Stimulated activated effector memory CD8-positive, alpha-beta T cell treated with anti-CD3 and anti-CD28 coated beads, Interleukin-12 subunit alpha, Interleukin-12 subunit beta, amount 100 ng/mL, for 72 hours (primary cell): Measurements from ENCODE around the gene DGKB.

Source experiments
- ATAC-seq: fragments of 150-1000 bp; cut with Tn5 transposase; 2 replicates; pipeline ENCODE4 v1.10.0; 2021
- DNase-seq, 2 donors: peaks; one replicate each; pipeline ENCODE4 v3.0.0; 2021 to 2022; ENCODE audit warnings: low spot score in 2 of 2
- H3K27ac Mint-ChIP-seq: one replicate; pipeline ENCODE4 v1.8.0; 2022; ENCODE audit warnings: mild to moderate bottlenecking, mixed read lengths
- H3K36me3 Mint-ChIP-seq: one replicate; pipeline ENCODE4 v1.8.0; 2022; ENCODE audit warnings: mild to moderate bottlenecking, mixed read lengths
- H3K4me1 Mint-ChIP-seq: one replicate; pipeline ENCODE4 v1.8.0; 2022; ENCODE audit warnings: mixed read lengths
- H3K4me3 Mint-ChIP-seq: one replicate; pipeline ENCODE4 v1.8.0; 2022; ENCODE audit warnings: mild to moderate bottlenecking, mixed read lengths
- H3K9me3 Mint-ChIP-seq: one replicate; pipeline ENCODE4 v1.8.0; 2022; ENCODE audit warnings: mixed read lengths

Gene DGKB

DNA sequence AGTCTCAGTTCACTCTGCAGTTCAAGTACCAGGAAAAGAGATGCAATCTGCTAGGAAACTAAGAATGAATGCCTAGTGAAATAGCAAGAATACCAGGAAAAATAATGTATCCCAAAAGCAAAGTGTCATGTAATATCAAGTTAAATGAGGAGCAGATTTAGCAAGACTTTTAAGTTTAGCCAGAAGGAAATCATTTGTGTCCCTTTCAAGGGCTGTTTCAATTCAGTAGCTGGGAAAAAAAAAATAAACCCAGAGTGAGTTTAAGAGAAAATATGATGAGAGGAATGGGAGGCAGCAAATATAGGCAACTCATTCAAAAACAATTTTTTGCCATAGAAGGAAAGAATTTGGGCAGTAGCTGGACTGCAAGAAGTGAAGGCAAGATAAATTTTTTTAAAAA, 135.8 kb downstream of the DGKB start:
- Mint-ChIP-seq H3K4me1 (no peaks in the 10 kb centered on the region), H3K9me3 (no peaks in the 10 kb centered on the region), H3K4me3 (no peak overlapping the region), H3K27ac (no peak overlapping the region), H3K36me3 (no peaks in the 10 kb centered on the region)
- ATAC-seq (no peak), DNase-seq (no peak)

DNA sequence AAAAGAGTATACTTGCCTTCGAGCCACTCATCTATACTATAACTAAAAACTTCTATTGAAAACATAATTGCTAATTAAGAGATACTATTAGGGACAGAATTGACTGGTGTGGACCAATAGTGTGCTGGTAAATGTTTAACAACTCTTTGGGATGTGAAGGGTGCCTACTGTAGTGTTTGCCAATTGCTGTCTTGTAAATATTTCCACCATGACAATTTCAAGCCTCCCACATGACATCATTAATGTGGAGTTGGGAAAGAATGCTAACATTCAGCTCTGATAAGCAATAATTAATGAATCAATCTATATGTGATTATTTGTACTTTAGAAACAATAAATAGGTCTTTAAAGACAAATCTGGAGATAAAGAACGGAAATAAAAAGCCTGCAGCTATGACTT, 136.8 kb downstream of the DGKB start:
- Mint-ChIP-seq H3K4me1 (no peaks in the 10 kb centered on the region), H3K27ac (no peak overlapping the region), H3K36me3 (no peaks in the 10 kb centered on the region), H3K9me3 (no peaks in the 10 kb centered on the region), H3K4me3 (no peak overlapping the region)
- ATAC-seq: no peak
- DNase-seq: no peak

DNA sequence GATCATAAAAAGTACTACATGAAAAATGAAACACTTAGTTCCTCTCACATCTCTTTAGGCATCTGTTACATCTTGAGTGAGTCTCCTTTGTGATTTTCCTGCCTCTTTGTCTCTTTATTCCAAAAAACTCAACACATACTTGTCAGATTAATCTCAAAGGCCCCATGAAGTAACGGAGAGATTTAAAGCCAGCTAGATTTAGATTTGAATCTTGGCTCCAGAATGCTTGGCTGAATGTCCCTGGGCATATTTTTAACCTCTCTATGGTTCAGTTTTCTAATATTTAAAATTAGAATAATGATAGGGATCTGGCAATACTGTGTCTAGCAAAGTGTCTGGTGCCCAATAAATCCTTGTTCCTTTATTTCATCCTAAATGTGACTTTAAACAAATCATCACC, 140.0 kb downstream of the DGKB start:
- DNase-seq (no peak), ATAC-seq (no peak)
- Mint-ChIP-seq H3K36me3 (no peaks in the 10 kb centered on the region), H3K27ac (no peak overlapping the region), H3K4me1 (no peaks in the 10 kb centered on the region), H3K9me3 (no peaks in the 10 kb centered on the region), H3K4me3 (no peak overlapping the region)

DNA sequence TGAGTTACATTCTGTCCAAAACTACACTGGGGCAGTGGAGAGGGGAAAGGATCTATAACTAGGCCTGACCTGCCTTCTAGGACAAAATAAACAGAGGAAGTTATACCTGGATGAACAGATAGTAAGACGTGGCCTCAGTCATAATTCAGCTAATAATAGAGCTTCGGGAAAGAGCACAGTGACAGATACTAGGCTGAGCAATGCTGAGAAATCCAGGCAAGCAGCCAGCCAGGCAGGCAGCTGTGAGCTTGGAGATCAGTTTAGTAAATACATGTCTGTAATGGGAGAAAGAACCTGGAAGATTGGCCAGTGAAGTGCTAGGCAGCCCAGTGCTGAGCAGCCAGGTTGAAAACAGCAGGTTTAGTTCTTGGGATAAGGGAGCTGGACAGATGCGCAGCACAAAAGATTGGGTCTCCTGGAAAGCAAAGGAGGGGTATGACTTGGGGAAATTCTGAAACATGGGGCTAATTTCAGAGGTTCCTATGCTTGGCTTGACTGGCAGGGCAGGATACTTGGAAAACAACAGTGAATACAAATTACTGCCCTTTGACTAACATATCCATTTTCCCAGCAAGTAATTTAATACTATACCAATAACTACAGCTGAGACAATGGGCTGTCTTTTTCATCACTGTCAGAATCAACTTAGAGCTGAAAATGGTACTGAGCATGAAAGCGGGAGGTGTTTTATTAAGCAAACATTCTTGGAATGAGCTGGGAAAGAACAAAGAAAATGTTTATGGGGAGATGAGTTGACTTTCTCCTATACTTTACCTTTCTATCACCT, 140.8 kb downstream of the DGKB start:
- ATAC-seq (peak; percentile 36), DNase-seq (no peak)
- no peaks in the 10 kb centered on the region for H3K9me3 Mint-ChIP-seq
- H3K4me1 Mint-ChIP-seq: no peaks in the 10 kb centered on the region
- no peak overlapping the region for H3K4me3 Mint-ChIP-seq
- H3K36me3 Mint-ChIP-seq: no peaks in the 10 kb centered on the region
- no peak overlapping the region for H3K27ac Mint-ChIP-seq

DNA sequence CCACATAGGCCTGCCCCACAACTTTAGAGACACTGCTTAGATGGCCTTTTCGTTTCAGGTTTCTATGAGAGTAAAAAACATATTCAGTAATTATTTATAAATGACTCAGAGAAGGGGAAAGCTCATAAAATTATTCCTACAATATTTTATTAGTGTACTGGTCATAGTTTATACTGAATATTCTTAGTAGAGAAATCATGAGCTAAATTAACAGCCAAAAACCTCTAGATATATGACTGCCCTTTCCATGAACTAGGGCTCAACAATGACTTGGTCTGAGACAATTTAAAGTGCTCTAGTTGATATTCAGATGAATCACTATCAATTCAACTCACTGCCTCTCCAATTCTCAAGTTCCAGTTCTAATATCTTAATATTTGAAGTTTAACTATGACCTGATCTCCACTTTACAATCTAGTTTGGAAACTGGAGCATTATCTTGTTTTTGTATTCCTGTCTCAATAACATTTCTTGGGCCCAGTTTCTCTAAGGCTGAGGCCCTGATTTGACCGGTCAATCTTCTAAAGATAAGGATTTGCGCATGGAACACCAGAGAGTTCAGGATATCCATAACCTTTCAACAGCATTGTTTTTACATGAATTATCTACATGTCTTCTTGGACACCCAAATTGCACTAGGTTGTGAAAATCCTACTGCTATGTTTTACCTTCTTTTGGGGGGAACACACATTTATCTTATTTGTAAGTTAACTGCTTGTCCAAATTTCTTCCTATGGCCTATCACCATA, 141.6 kb downstream of the DGKB start:
- Mint-ChIP-seq H3K4me3 (no peak overlapping the region), H3K4me1 (no peaks in the 10 kb centered on the region), H3K27ac (no peak overlapping the region), H3K9me3 (no peaks in the 10 kb centered on the region), H3K36me3 (no peaks in the 10 kb centered on the region)
- DNase-seq: no peak
- no peak for ATAC-seq

DNA sequence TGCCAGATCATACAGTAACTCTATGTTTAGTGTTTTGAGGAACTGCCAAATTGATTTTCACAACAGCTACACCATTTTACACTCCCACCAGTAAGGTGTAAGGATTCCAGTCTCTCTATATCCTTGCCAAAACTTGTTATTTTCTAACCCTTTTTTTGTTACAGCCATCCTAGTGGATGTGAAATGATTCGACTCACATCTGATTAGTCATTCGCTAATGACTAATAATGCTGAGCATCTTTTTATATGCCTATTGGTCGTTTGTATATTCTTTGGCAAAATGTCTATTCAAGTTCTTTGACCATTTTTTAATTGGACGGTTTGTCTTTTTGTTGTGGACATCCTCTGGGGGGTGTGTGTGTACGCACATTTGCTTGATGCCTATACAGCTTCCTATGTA, 142.8 kb downstream of the DGKB start:
- no peak overlapping the region for H3K27ac Mint-ChIP-seq
- DNase-seq (no peak), ATAC-seq (no peak)
- no peaks in the 10 kb centered on the region for H3K9me3 Mint-ChIP-seq
- no peaks in the 10 kb centered on the region for H3K4me1 Mint-ChIP-seq
- H3K36me3 Mint-ChIP-seq: no peaks in the 10 kb centered on the region
- H3K4me3 Mint-ChIP-seq: no peak overlapping the region

DNA sequence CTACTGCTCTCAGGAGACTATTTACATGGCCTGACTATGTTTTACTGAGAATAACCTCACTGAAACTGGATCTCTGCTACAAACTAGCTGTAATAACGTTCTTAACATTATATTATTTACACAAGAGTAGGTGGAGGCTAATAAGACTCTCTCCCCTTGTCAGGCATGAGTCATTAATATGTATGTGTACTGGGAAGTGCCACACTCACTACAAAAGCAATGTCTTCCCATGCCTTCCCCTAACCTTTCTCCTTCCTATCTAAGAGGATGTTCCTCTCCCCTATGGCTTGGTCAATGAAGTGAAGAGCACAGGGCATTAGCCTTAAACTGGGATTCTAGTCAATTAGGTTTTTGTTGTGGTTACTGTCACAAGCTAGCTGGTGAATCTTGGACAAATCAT, 147.9 kb downstream of the DGKB start:
- DNase-seq (no peak), ATAC-seq (no peak)
- no peaks in the 10 kb centered on the region for H3K9me3 Mint-ChIP-seq
- H3K4me1 Mint-ChIP-seq: no peaks in the 10 kb centered on the region
- H3K4me3 Mint-ChIP-seq: no peak overlapping the region
- no peaks in the 10 kb centered on the region for H3K36me3 Mint-ChIP-seq
- no peak overlapping the region for H3K27ac Mint-ChIP-seq

DNA sequence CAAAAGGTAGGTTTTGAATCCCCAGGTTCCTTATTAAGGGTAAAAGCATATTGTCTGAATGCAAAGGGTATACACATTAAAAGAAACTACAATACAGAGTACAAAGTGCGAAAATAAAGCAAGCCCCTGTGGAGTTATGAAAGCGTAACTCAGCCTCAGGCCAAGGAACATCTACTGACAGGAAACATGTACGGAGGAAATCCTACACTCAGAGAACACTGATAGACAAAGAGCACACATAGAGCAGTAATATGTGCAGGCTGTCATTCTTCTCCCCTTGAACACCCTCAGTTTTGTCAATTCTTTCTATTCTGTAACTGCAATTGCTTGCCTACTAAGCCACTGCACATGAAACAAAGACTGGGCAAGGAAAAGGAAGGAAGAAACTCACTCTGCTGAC, 150.2 kb downstream of the DGKB start:
- H3K4me3 Mint-ChIP-seq: no peak overlapping the region
- H3K36me3 Mint-ChIP-seq: no peaks in the 10 kb centered on the region
- H3K27ac Mint-ChIP-seq: no peak overlapping the region
- DNase-seq: no peak
- no peaks in the 10 kb centered on the region for H3K9me3 Mint-ChIP-seq
- H3K4me1 Mint-ChIP-seq: no peaks in the 10 kb centered on the region
- ATAC-seq: no peak

DNA sequence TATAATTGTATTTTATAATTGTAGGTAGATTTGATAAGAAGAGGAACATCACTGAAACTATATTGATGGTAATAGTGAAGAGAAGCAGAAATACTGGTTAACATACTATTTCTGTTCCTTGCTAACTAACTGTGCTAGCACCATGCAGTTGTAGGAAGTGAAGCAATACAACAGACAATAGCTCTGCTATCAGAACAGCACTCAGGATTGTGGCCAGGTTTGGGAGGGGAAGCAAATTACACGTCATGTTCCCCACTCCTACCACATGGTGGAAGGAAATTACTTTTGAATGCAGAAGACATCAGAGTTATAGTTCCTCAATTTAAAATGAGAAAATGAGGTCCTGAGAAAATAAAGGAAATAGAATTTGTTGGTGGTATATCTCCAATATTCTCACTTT, 151.1 kb downstream of the DGKB start:
- Mint-ChIP-seq H3K4me1 (no peaks in the 10 kb centered on the region), H3K9me3 (no peaks in the 10 kb centered on the region), H3K27ac (no peak overlapping the region), H3K4me3 (no peak overlapping the region), H3K36me3 (no peaks in the 10 kb centered on the region)
- DNase-seq (no peak), ATAC-seq (no peak)

DNA sequence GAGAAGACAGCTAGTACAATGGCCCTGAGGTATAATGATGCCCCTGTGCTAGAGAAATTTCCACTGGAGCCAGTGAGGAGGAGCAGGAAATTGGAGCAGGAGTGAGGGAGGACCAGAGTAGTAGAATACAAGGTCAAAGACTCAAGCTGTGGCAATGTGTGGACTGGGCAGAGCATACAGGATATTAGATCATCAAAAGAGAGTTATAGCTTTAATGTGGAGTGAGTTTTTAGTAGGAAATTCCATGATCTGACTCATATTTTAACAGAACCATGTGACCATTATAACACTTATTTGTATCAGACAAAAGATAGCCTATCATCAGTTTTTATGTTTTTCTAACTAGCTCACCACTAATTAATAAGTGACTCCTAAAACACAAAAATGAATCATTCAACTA, 154.1 kb downstream of the DGKB start:
- H3K4me3 Mint-ChIP-seq: no peak overlapping the region

DNA sequence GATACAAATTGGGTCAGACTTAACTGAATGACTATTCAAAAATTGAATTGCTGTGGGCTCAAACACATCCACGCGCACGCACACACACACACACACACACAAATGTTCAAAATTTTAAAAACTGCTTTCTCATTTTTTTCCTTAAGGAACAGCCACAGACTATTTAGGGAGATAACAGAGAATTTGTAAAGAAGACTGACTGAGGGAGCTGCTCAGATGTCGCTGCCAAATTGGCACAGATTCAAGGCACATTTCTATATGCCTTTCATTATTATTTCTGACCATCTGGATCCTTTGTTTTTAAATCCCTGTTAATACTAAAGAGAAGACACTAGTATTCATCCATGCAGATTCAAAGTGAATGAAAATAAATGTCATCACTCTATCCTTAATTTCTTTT, 154.8 kb downstream of the DGKB start:
- Mint-ChIP-seq H3K4me1 (no peaks in the 10 kb centered on the region), H3K4me3 (no peak overlapping the region), H3K36me3 (no peaks in the 10 kb centered on the region), H3K27ac (no peak overlapping the region), H3K9me3 (no peaks in the 10 kb centered on the region)
- ATAC-seq (no peak), DNase-seq (no peak)

More for the DNA sequence above, 154.1 kb downstream of the DGKB start:
- Mint-ChIP-seq H3K27ac (no peak overlapping the region), H3K9me3 (no peaks in the 10 kb centered on the region), H3K4me1 (no peaks in the 10 kb centered on the region), H3K36me3 (no peaks in the 10 kb centered on the region)
- ATAC-seq: no peak
- no peak for DNase-seq

DNA sequence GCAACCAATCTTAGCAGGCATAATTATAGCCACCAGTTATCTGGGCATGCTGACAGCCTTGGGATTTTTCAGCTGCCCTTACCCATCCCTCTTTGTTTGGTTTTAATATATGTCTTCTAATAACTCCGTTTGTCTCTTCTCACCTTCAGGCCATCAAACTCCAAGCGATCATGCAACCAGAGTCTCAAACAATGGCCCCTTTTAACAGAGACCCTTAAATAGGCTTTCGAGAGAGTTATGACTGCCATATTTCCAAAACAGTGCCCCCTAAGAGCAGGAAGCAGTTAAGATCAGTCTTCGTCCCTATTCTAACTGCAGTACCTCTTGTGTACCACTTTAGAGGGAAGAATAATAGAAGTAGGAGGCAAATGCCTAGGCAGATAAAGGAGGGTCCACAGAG, 157.5 kb downstream of the DGKB start:
- no peaks in the 10 kb centered on the region for H3K36me3 Mint-ChIP-seq
- no peak for DNase-seq

DNA sequence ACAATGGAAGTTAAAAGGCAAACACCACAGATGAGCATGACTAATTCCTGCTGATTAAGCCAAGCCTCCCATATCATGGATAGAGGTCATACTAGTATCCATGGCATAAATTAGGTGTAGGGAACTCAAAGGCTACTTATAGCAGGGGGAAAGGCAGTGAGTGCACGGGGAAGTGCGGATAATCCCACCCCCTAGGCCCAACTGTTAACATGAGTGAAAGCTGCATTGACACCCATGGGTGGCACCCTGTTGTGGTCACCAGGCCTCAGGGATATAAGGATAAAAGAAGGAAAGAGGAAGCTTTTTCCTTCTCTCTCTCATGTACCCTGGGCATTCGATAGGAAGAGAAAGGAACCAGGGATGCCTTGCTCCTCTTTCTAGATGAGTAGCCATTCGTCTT, 161.9 kb downstream of the DGKB start:
- Mint-ChIP-seq H3K4me3 (no peak overlapping the region), H3K36me3 (no peaks in the 10 kb centered on the region), H3K9me3 (no peaks in the 10 kb centered on the region), H3K4me1 (peaks cover 7% of the 10 kb centered on the region), H3K27ac (no peak overlapping the region)
- no peak for ATAC-seq
- DNase-seq: no peak

More for the DNA sequence above, 157.5 kb downstream of the DGKB start:
- Mint-ChIP-seq H3K4me1 (no peaks in the 10 kb centered on the region), H3K9me3 (no peaks in the 10 kb centered on the region), H3K27ac (no peak overlapping the region), H3K4me3 (no peak overlapping the region)
- no peak for ATAC-seq

DNA sequence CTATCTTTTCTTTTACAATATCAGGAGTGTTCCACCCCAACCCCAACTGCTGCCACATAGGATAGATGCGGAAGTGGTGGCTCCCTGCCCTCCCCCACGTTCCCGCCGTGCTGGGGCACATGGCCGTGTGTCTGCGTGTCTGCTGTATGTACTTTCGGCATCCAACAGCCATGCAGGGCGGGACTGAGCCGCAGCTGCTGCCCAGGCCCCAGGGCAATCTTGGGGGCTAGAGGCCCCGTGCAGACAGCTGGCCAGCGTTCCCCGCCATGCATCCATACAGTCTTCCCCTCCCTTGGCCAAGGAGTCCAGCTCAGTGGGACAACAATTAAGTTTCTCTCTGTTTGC, 162.7 kb downstream of the DGKB start:
- Mint-ChIP-seq H3K9me3 (no peaks in the 10 kb centered on the region), H3K4me3 (peak overlapping the region; percentile 11), H3K4me1 (peaks cover 7% of the 10 kb centered on the region), H3K27ac (no peak overlapping the region), H3K36me3 (no peaks in the 10 kb centered on the region)
- no peak for DNase-seq
- peak; percentile 42 for ATAC-seq

DNA sequence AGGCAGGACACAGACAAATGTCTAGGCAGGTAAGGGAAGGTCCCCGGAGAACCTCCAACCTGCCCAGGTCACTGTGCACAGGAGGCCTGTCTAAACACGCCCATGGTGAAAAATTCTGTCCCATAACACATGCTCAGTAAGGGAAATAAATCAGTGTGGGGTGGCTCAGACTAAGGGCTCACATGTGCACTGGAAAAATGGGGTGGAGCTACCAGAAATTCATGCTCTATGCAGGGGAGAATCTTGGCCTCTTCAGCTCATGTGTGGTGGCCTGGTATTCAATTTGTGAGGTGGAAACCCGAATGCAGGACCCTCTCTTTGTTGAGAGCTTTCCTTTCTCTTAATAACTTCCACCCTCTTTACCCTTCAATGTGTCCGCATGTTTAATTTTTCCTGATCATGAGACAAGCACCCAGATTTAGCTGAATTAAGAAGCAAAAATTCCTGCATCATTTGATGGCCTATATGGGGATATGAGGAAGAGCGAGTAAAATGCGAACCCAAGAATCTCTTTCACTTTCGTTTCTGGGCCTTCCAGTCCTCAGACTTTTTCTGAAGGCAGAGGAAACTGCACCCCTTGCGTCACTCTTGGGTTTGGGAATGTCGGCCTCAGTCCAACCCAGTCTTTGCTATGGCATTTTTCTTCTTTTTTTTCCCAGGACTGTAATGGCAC, 163.2 kb downstream of the DGKB start:
- Mint-ChIP-seq H3K36me3 (no peaks in the 10 kb centered on the region), H3K4me1 (peaks cover 7% of the 10 kb centered on the region), H3K27ac (no peak overlapping the region), H3K9me3 (no peaks in the 10 kb centered on the region), H3K4me3 (peak overlapping the region; percentile 11)
- no peak for DNase-seq
- no peak for ATAC-seq

DNA sequence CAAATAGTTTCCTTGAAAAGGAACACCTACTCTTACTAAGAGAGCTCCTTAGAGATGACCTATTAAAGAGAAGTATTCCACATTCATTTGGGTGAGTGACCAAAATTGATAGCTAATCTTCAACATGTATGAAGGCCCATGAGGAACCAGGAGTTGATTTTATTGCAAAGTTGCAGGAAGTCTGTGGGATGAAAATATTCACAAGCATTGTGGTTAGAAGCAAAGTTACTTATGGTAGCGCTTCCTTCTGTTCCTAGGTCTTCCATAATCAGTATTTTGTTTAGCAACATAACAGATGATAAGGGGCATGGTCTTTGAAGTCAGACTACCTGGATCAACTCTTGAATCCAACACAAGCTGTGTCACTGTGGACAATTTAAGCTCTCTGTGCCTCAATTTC, 164.5 kb downstream of the DGKB start:
- Mint-ChIP-seq H3K27ac (no peak overlapping the region), H3K4me3 (no peak overlapping the region), H3K9me3 (no peaks in the 10 kb centered on the region), H3K36me3 (no peaks in the 10 kb centered on the region), H3K4me1 (peaks cover 7% of the 10 kb centered on the region)
- DNase-seq: no peak
- no peak for ATAC-seq
